IMR-90 (cell line): ENCODE data around the gene RIMBP2. TPM values are rescaled to one million over a fixed set of nuclear protein-coding genes. Genes with fewer than 3 reads are reported as not detected.

Source experiments
- ATAC-seq: fragments of 200-7000 bp; cut with Tn5 transposase; 2 replicates; pipeline ENCODE4 v1.9.1; 2020; ENCODE audit warnings: low read depth, mild to moderate bottlenecking, moderate library complexity
- BruUV-seq: library from RNA; stranded (reverse); fragments of 400-500 nt; replicated peaks from 2 replicates; lab custom pipeline; 2021; lab: Mats Ljungman, UMichigan
- CTCF ChIA-PET: fragments of 300-600 bp; formaldehyde crosslinking; extraction: SDS; loops from one replicate; lab custom pipeline; 2021; ENCODE audit warnings: antibody characterized with exemption; lab: Yijun Ruan, JAX
- POLR2A ChIA-PET: fragments of 300-600 bp; sonication (Branson Sonifier 250); formaldehyde crosslinking; loops from one replicate; lab custom pipeline; 2022; ENCODE audit warnings: antibody characterized with exemption; ENCODE audit not compliant: unreplicated experiment; lab: Charles Lee
- DNase-seq: peaks from one replicate; pipeline ENCODE4 v3.0.0; 2013
- H2AFZ ChIP-seq: replicated peaks from 2 replicates; pipeline ENCODE3; 2013; ENCODE audit warnings: low read length, mild to moderate bottlenecking; ENCODE audit not compliant: poor library complexity
- H2AK5ac ChIP-seq: 2 replicates; pipeline ENCODE4 v1.6.1; 2013; ENCODE audit warnings: low read depth, low read length, inconsistent platforms
- H2AK9ac ChIP-seq: replicated peaks from 2 replicates; pipeline ENCODE3; 2013; ENCODE audit warnings: mild to moderate bottlenecking, low read depth, low read length, moderate library complexity; ENCODE audit not compliant: poor library complexity
- H2BK120ac ChIP-seq: 2 replicates; pipeline ENCODE4 v1.6.1; 2013; ENCODE audit warnings: low read depth, low read length, inconsistent platforms
- H2BK15ac ChIP-seq: 3 replicates; pipeline ENCODE4 v1.6.1; 2013; ENCODE audit warnings: low read depth, low read length, inconsistent platforms
- H2BK20ac ChIP-seq: 2 replicates; pipeline ENCODE4 v1.6.1; 2013; ENCODE audit warnings: low read depth, mild to moderate bottlenecking, inconsistent platforms, low read length, moderate library complexity
- H2BK5ac ChIP-seq: 2 replicates; pipeline ENCODE4 v1.6.1; 2013; ENCODE audit warnings: mild to moderate bottlenecking, low read depth, low read length, inconsistent platforms; ENCODE audit not compliant: poor library complexity, severe bottlenecking
- H3K14ac ChIP-seq: replicated peaks from 2 replicates; pipeline ENCODE4 v1.6.1; 2013; ENCODE audit warnings: low read depth, low read length, inconsistent platforms
- H3K18ac ChIP-seq: 2 replicates; pipeline ENCODE4 v1.6.1; 2013; ENCODE audit warnings: low read depth, low read length, control low read depth
- H3K23ac ChIP-seq: 2 replicates; pipeline ENCODE4 v1.6.1; 2013; ENCODE audit warnings: low read depth, low read length, inconsistent platforms
- H3K27ac ChIP-seq: 2 replicates; pipeline ENCODE4 v1.5.1; 2013; ENCODE audit warnings: mild to moderate bottlenecking, control low read depth, low read length; ENCODE audit not compliant: insufficient read depth
- H3K27me3 ChIP-seq: 2 replicates; pipeline ENCODE4 v1.6.1; 2013; ENCODE audit warnings: low read length; ENCODE audit not compliant: control insufficient read depth, insufficient read depth
- H3K36me3 ChIP-seq: 2 replicates; pipeline ENCODE4 v1.6.1; 2013; ENCODE audit warnings: low read length, mixed read lengths; ENCODE audit not compliant: control insufficient read depth, insufficient read depth
- H3K4ac ChIP-seq: 2 replicates; pipeline ENCODE4 v1.6.1; 2013; ENCODE audit warnings: low read depth, low read length, inconsistent platforms
- H3K4me1 ChIP-seq: 2 replicates; pipeline ENCODE4 v1.6.1; 2013; ENCODE audit warnings: low read length, mixed read lengths; ENCODE audit not compliant: control insufficient read depth, insufficient read depth
- H3K4me2 ChIP-seq: 2 replicates; pipeline ENCODE4 v1.6.1; 2013; ENCODE audit warnings: low read depth, mild to moderate bottlenecking, control low read depth, low read length, moderate library complexity
- H3K4me3 ChIP-seq: 2 replicates; pipeline ENCODE4 v1.5.1; 2013; ENCODE audit warnings: low read depth, mild to moderate bottlenecking, control low read depth, low read length, moderate library complexity; ENCODE audit not compliant: insufficient read depth
- H3K56ac ChIP-seq: 2 replicates; pipeline ENCODE4 v1.6.1; 2013; ENCODE audit warnings: low read length, inconsistent platforms; ENCODE audit not compliant: insufficient read depth; ENCODE audit errors: extremely low read depth
- H3K79me1 ChIP-seq, 2 experiments: 2 replicates each; pipeline ENCODE4 v1.6.1; 2013; ENCODE audit warnings: low read length in 2 of 2, inconsistent platforms in 1 of 2, low read depth in 1 of 2
- H3K9ac ChIP-seq: 2 replicates; pipeline ENCODE4 v1.6.1; 2013; ENCODE audit warnings: low read depth, low read length, control low read depth
- H3K9me1 ChIP-seq: 2 replicates; pipeline ENCODE4 v1.6.1; 2013; ENCODE audit warnings: low read length, inconsistent platforms; ENCODE audit not compliant: insufficient read depth
- H3K9me3 ChIP-seq: 2 replicates; pipeline ENCODE4 v1.6.1; 2013; ENCODE audit warnings: low read length; ENCODE audit not compliant: control insufficient read depth, insufficient read depth
- H4K20me1 ChIP-seq: 2 replicates; pipeline ENCODE4 v1.6.1; 2013; ENCODE audit warnings: low read length, inconsistent platforms; ENCODE audit not compliant: insufficient read depth
- H4K5ac ChIP-seq: 2 replicates; pipeline ENCODE4 v1.6.1; 2013; ENCODE audit warnings: mild to moderate bottlenecking, low read depth, low read length, control low read depth
- H4K8ac ChIP-seq, 2 experiments: 2 replicates each; pipeline ENCODE4 v1.6.1; 2013; ENCODE audit warnings: low read depth in 2 of 2, low read length in 2 of 2, control low read depth in 1 of 2, inconsistent platforms in 1 of 2
- H4K91ac ChIP-seq: 2 replicates; pipeline ENCODE4 v1.6.1; 2013; ENCODE audit warnings: low read depth, low read length, inconsistent platforms; ENCODE audit not compliant: insufficient read depth
- CEBPB ChIP-seq: IDR thresholded peaks from 2 replicates; pipeline ENCODE4 v1.6.1; 2012; ENCODE audit warnings: low read depth, low read length, improper control_type of control experiment
- CHD1 ChIP-seq: IDR thresholded peaks from 2 replicates; pipeline ENCODE4 v1.6.1; 2012; ENCODE audit warnings: low read depth, low read length, improper control_type of control experiment
- MXI1 ChIP-seq: IDR thresholded peaks from 2 replicates; pipeline ENCODE4 v1.6.1; 2012; ENCODE audit warnings: low read depth, mild to moderate bottlenecking, low read length, moderate library complexity, borderline replicate concordance
- NFE2L2 ChIP-seq: fragments of 150-350 bp; IDR thresholded peaks from 2 replicates; pipeline ENCODE4 v1.6.1; 2016; ENCODE audit warnings: low read depth, mild to moderate bottlenecking, low read length
- SMC3 ChIP-seq: fragments of 150-350 bp; IDR thresholded peaks from 2 replicates; pipeline ENCODE4 v1.6.1; 2016; ENCODE audit warnings: low read depth, mild to moderate bottlenecking, antibody characterized with exemption, low read length, moderate library complexity
- WGBS, 2 experiments: methylation state at CpG; one replicate each; pipeline versions ENCODE4 v1.1.5 to v1.1.7; 2013; ENCODE audit warnings: missing lambda C conversion rate in 2 of 2; ENCODE audit not compliant: insufficient read length in 1 of 2; ENCODE audit errors: extremely low coverage in 2 of 2; 5-methylcytosine and 5-hydroxymethylcytosine counted together
- dilution Hi-C: fragments of 300-500 bp; cut with HindIII; formaldehyde crosslinking; loops from one replicate; pipeline ENCODE4 v1.14.3; 2018; ENCODE audit warnings: low sequenced_read_pairs; ENCODE audit not compliant: unreplicated experiment
- in situ Hi-C: fragments of 300-500 bp; cut with MboI; formaldehyde crosslinking; loops from 3 replicates; pipeline ENCODE4 v1.14.3; 2019; ENCODE audit warnings: low sequenced_read_pairs, inconsistent platforms, mixed read lengths
- intact Hi-C: fragments of 100-400 bp; cut with micrococcal nuclease; formaldehyde crosslinking; loops from 2 replicates; pipeline ENCODE4 v1.10.0; 2022
- polyA plus RNA-seq, 3 experiments: library from polyadenylated mRNA; depleted of rRNA; stranded (reverse); fragments of >200 nt; gene quantifications; 2 replicates each; pipeline ENCODE4 v1.2.3, GENCODE V29; 2012; ENCODE audit warnings: low replicate concordance in 1 of 3
- total RNA-seq: library from RNA; depleted of rRNA; stranded (reverse); fragments of >200 nt; gene quantifications from 2 replicates; pipeline ENCODE4 v1.2.3, GENCODE V29; 2012
- TF ChIP-seq, protein P1 (sequence below): fragments of 150-350 bp; IDR thresholded peaks from 2 replicates; pipeline ENCODE4 v1.6.1; 2016; ENCODE audit warnings: low read depth, mild to moderate bottlenecking, low read length, moderate library complexity, borderline replicate concordance

The RIMBP2 gene
- total and polyA plus RNA-seq, 2 of the 4 experiments (the other 2 are of a cell fraction): not detected

DNA sequence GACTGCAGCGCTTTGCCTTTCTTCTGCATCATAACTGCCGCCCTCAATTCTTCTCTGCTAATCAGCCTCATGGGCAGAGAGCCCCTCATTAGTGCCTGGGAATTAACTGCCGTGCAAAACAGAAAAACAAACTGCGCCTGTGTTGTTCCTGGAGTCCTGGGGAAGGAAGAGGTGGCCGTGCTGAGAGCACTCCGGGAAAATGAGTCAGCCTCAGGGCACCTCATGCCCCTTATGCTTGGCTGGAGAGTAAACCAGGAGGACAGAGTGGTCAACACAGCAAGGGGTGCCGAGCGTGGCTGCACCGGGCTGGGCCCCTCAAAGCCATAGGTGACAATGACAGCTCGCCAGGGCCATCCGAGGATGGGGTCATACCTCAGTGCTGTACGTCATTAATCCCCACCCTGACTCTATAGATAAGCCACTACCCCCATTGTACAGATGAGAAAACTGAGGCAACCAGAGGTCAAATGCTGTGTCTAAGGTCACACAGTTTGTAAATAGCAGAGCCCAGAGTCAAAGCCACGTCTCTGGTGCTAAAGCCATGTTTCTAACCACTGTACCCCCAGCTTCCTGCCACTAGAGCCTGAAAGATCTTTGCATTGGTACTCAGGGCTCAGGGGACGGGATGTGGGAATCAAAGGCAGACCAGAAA lies 74.4 kb downstream of the RIMBP2 start:
- POLR2A ChIA-PET: no interaction called here
- Histone ChIP-seq H3K23ac (no peak overlapping the region), H3K14ac (no peak overlapping the region), H3K4me2 (no peak overlapping the region), H3K27ac (no peak overlapping the region), H3K56ac (no peak overlapping the region), H3K79me1 (no peaks in the 10 kb centered on the region), H2AK9ac (no peak overlapping the region), H3K9ac (no peak overlapping the region), H3K4me1 (no peaks in the 10 kb centered on the region), H4K5ac (no peak overlapping the region), H3K27me3 (no peaks in the 10 kb centered on the region), H4K8ac (no peak overlapping the region), H2BK5ac (no peak overlapping the region), H3K4ac (no peak overlapping the region), H3K18ac (no peak overlapping the region), H3K9me1 (no peaks in the 10 kb centered on the region), H2AFZ (no peak overlapping the region), H3K9me3 (peaks cover 39% of the 10 kb centered on the region), H2AK5ac (no peak overlapping the region), H2BK15ac (no peak overlapping the region), H3K36me3 (no peaks in the 10 kb centered on the region), H3K4me3 (no peak overlapping the region), H2BK20ac (no peak overlapping the region), H4K91ac (no peak overlapping the region), H4K20me1 (no peaks in the 10 kb centered on the region), H2BK120ac (no peak overlapping the region)
- CTCF ChIA-PET: no interaction called here
- dilution Hi-C loops: no loop called here
- DNase-seq (no peak), ATAC-seq (no peak)
- in situ Hi-C loops: no loop called here
- intact Hi-C loops: no loop called here
- TF ChIP-seq MXI1 (no peak), CHD1 (no peak), SMC3 (no peak), NFE2L2 (no peak), CEBPB (no peak)
- TF ChIP-seq, protein P1, sequence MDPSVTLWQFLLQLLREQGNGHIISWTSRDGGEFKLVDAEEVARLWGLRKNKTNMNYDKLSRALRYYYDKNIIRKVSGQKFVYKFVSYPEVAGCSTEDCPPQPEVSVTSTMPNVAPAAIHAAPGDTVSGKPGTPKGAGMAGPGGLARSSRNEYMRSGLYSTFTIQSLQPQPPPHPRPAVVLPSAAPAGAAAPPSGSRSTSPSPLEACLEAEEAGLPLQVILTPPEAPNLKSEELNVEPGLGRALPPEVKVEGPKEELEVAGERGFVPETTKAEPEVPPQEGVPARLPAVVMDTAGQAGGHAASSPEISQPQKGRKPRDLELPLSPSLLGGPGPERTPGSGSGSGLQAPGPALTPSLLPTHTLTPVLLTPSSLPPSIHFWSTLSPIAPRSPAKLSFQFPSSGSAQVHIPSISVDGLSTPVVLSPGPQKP: no peak
- 40% methylated on average over 2 of the region's 14 CpGs; no CpG with 5 or more reads in 1 of the 2 experiments for whole genome bisulfite sequencing, 2 experiments
- BruUV-seq: no TSS peak
